HG02759 (cell line): ENCODE results near the gene SPI1.
"Not testable (repeated sequence)": the region's sequence is repeated elsewhere in the genome, so short reads cannot be mapped to it uniquely, and the experiment has no call there.

ENCODE experiments used
- ATAC-seq: cut with Tn5 transposase; IDR thresholded peaks from one replicate; pipeline ENCODE4 v1.9.1; 2021; ENCODE audit warnings: mild to moderate bottlenecking, moderate library complexity; ENCODE audit not compliant: unreplicated experiment

The SPI1 gene

DNA sequence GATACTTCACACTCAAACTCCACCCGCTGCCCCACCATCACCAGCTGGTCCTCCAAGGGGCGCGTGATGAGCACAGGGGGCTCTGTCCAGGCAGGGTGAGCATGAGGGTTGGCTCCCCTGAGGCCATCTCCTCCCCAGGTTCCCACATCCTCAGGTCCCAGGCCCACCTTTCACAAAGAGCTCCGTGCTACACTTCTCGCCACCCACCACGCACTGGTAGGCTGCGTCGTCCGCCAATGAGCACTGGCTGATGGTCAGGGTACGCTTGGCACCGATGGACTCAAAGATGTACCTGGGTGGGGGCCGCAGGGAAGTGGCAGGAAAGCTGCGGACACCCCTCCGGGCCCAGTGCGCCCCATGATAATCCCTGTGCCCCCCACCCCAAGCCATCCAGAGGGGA lies 35.5 kb downstream of the SPI1 start:
- ATAC-seq, result no peak

DNA sequence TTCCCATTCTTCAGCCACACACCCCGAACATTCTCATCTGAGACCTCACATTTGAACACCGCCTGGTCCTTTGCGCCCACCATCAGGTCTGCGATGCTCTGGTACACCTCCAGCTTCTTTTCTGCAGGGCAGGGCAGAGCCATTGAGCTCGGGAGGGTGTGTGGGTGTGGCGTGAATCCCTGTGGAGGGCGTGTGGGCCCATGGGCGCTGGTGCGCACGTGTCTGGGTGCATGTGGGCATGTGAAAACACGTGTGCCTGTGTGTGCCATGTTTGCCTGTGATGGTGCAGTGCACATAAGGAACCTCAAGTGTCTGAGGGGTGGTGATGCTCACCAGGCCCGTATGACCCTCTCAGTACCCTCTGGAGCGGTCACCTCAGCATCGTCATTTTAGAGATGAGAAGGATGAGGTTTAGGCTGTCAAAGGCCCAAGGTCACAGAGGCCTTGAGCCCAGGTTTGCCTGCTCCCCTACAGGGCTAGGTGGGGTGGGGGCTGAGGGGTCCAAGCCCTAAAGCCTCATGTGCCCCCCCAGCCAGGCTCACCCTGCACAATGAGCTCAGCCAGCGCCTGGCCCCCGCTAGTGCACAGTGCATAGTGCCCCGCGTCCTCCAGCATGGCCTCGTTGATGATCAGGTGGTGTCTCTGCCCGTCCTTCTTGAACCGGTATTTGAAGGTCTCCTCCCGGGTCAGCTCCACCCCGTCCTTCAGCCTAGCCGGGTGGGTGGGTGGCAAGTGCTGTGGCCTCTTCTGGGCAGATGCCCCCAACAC lies 36.1 kb downstream of the SPI1 start:
- no peak for ATAC-seq

DNA sequence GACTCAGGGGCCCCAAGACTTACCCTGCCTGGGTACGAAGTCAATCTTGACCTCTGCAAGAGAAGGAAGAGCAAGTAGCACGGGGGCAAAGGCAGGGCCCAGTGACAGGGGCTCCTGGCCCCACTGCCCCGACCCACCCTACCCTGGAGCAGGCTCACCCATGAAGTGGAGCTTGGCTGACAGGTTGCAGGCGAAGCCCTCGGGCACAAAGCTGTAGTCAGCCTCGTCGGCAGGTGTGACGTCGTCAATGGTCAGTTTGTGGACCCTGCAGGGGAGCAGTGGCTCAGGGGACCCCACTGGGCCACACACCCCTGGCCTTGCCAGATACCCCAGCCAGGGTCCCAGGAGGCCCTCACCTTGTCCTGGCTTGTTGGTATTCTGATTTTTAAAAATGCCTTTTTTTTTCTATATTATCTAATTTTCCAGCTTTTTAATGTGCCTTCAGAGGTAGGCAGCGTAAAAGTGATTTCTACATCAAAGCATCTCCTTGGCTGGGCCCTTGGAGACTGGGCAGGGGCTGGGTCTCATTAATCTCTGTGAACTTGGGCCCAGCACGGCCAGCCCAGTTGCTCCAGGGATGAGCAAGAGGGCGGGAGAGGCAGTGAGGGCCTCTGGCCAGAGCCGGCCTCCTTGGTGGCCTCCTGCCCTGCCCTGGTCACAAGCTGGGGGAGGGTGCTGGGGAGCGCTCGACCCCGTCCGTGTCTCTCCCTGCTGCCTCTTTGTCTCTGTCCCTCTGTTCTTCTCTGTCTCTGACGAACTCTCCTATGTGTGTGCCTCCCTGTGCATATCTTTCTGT lies 37.2 kb downstream of the SPI1 start:
- ATAC-seq, result no peak

DNA sequence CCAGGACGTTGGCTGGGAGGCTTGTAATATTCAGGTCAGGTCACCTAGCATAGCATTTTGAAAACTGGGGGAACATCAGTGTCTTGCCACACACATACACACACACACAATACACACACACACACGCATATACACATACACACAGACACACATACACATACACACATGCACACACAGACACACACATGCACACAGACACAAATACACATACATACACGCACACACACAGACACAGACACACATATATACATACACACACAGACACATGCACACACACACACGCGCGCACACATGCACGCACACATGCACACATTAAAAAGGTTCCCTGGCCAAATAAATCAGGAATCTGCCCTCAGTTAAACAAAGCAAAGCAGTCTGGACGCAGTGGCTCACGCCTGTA lies 38.3 kb downstream of the SPI1 start:
- no peak for ATAC-seq

DNA sequence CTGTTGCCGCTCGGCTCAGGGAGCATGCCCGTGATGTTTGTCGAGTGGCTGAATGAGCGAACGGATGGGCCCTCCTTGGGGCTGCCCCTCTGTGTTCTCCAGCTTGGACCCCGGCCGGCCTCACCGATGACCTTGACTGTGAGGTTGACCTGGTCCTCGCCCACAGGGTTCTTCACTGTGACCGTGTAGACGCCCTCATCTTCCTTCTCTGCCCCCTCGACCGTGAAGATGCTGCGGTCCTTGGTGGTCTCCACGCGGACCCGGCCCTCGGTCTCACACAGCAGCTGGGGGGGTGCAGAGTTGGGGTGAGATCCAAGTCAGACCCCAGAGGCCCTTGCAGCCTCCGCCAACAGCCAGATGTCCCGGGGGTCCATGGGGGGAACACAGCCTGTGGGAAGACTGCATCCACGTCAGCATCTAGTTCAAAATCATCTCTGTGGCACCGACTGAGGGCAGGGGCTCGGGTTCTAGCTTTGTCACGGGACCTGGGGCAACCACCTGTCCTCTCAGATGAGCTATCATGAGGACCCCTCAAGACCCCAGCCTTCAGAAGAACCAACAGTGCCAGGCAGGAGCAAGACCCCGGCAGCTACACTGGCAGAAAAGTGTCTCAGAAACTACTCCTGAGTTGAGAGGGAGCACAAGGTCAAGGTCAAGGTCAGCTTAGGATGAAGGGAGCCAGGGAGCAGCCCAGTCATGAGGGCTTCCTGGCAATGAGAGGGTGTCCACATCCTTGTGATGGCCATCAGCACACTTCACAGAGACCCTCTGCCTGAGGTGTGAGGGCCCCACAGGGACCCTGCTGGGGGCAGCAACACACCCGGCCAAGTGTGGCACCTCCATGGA lies 39.7 kb downstream of the SPI1 start:
- ATAC-seq, result no peak

DNA sequence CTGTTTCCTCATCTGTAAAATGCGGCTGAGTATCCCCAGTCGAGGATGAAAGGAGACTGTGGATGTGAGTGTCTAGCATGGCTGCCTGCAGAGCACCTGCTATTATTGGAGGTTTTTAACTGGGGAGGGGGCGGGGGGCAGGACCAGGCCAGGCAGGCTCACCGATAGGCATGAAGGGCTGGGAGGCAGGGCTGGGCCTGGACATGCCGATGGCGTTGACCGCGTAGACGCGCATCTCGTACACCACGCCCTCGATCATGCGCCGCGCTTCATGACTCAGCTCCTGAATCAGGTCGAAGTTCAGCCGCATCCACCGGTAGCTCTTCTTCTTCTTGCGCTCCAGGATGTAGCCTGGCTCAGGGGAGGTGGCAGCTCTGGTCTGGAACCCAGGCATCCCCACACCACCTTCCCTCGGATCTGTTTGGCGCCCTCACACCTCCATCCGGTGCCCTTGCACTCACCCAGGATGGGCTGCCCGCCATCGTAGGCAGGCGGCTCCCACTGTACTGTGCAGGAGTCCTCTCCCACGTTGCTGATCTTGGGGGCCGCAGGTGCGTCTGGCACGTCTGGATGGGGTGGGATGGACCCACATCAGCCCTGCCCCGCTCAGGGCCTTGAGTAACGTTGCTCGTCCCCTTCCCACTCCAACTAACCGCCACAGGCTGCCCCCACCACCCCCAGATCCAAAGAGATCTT lies 41.0 kb downstream of the SPI1 start:
- ATAC-seq, result no peak

DNA sequence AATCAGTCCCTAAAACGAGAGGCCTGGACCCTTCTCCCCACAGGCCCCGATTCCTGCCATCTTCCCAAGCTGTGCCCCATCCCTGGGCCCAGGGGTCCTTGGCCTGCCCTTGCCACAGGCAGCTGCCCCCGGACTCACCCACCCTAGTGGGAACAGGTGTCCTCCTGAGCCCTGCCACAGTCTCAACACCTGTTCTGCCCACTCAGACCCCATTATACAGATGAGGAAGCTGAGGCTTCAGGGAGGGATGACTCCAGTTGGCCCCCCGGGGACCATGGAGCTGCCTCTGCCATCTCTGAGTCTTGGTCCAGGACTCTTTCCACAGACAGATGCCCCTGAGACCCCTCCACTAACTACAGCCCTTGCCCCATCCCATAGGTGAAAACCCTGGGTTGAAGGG lies 41.8 kb downstream of the SPI1 start:
- no peak for ATAC-seq

DNA sequence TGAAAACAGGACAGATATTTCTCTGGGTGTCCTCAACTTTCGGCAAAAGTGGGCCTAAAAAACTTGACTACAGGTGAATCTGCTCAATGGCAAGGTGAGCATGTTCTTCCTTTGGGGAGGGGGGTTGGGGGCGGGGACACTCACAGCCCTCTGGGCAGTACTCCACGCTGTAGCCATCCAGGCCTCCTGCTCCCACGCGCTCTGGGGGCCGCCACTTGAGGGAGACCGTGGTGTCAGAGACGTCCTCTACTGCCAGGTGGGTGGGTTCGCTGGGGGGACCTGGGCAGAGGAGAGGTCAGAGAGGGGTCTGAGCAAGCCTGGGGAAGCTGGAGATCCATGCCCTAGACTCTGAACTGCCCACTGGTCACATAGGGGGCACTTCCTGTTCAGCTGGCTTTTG lies 42.6 kb downstream of the SPI1 start:
- ATAC-seq, result no peak

DNA sequence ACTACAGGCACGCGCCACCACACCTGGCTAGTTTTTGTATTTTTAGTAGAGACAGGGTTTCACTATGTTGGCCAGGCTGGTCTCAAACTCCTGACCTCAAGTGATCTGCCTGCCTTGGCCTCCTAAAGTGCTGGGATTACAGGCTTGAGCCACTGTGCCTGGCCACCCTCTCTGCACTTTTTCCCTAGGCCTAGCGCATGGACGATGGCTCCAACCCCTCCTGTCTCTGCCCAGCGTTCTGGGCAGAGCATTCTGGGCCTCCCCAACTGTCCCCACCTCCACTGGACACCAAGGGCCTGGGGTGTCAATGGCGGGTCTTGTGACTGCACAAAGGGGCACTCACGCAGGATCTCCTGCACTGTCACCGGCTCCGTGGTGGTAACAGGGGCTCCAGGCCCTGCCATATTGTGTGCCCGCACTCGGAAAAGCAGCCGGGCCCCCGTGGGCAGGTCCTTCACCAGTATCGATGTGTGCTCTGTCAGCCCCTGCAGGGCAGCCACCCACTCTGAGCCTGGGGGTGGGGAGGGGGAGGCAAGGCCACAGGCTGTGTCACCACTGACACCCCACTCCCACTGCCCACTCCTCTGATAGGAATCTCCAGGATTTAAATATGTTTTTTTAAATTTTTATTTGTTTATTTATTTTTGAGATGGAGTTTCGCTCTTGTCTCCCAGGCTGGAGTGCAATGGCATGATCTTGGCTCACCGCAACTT lies 43.5 kb downstream of the SPI1 start:
- not testable (repeated sequence) for ATAC-seq

DNA sequence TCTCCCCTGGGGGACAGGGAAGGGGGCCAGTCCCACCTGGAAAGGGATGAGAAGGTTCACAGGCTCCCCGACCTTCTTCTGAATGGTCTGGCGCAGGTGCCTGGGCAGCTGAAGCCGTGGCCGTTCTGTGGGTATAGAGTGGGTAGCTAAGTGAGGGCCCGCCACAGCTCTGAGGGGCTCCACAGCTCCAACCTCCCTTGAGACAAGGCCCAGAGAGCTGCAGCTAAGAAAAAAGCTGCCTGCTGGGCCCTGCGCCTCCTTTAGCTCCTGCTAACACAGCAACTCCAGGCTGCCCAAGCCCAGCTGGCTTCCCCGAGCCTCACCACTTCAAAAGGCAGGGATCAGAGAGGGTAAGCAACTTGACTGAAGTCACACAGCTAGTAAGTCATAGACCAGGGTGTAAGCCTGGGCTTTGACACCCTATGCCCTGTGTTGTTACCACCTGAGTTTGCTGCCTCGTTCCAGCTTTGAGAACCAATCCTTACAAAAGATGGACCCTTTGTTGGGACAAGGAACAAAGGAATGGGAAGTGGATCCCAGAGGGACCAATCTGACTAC lies 44.4 kb downstream of the SPI1 start:
- no peak for ATAC-seq

DNA sequence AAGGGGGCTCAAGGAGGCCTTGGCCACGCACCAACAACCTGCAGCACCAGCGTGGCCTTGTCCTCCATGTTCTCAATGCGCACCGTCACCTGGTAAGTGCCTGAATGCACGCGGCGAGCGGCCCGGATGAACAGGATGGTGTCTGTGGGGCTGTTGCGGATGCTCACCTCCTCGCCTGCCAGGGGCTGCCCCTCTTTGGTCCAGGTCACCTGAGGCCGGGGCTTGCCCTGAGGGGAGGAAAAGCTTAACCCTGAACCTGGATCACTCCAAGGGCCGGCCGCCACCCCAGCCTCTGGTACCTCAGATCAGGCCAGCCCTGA lies 44.9 kb downstream of the SPI1 start:
- ATAC-seq, result no peak

DNA sequence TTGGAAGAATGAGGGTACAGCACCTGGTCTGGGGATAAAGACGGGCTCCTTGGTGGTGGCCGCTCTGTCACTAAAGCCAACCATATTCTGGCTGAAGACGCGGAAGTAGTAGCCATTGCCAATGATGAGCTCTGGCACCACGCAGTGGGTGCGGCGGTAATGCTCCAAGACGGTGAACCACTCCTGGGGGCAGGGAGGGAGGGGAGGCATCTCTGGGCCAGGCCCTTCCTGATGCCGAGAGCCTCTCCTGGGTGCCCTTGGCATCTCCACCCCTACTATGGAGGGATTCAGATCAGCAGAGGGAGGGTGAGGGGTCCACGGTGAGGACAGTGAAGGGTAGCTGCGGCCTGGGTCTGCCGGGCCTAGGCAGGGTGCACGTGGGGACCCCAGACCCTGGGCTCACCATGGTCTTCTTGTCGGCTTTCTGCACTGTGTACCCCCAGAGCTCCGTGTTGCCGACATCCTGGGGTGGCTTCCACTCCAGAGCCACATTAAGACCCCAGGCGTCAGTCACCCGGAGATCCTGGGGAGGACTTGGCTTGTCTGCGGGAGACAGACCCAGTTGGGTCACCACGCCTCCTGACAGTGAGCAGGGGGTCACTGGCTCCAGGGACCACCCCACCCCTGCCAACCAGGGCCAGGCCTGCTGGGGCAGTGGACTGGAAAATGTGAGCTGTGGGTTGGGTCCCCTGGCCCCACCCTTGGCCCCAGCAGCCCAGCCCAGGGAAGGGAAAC lies 45.4 kb downstream of the SPI1 start:
- ATAC-seq, result no peak

DNA sequence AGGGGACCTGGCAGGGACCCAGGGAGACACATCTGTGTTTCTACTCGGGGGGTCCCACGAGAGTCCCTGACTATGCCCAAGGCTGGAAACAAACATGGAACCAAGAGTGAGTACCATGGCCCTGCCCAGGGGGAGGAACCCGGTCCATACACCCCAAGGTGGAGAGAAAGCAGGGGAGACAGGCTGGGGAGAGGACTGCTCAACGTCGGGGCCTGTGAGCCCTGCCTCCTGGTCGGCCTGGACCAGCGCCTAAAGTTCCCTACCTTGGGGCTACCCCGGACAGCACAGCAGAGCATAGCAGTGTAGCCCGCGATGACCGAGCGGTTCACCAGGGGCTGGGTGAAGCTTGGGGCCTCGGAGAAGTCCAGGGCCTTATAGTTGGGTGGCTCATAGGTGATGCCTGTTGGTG lies 46.0 kb downstream of the SPI1 start:
- no peak for ATAC-seq

DNA sequence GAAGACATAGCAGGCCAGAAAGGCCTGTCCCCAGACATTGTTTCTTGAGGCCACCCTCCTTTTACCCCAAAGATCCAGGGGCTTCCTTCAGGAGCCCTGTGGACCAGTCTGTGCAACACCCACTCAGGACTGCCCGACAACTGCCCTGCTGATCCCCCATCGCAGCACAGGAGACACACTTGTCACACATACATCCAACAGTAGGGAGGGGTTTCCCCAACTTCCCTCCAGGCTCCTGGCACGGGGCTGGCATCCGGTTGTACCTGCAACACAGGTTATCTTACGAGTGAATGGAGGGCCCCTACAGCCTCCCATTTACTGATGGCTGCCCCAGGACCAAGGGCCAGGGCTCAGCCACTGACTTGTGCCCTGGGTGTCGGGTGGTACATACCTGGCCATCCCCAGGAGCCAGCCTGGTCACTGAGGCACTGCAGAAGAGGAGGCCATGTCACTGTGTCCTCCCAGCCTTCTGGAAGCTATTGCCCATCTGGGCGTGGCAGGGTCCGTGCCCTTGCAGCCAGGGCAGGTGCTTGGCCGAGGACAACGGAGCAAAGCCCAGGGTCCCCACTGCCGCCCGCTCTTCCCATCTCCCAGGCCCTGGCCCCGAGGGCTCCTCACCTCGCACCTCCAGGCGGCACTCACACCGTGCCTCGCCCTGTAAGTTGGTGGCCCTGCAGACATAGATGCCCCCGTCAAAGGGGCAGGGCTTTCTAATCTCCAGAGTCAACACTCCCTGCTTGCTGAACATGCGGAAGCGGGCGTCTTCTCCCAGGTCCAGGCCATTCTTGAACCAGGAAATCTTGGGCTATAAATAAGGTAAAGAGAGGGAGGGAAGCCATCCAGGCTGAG lies 46.7 kb downstream of the SPI1 start:
- ATAC-seq, result no peak

DNA sequence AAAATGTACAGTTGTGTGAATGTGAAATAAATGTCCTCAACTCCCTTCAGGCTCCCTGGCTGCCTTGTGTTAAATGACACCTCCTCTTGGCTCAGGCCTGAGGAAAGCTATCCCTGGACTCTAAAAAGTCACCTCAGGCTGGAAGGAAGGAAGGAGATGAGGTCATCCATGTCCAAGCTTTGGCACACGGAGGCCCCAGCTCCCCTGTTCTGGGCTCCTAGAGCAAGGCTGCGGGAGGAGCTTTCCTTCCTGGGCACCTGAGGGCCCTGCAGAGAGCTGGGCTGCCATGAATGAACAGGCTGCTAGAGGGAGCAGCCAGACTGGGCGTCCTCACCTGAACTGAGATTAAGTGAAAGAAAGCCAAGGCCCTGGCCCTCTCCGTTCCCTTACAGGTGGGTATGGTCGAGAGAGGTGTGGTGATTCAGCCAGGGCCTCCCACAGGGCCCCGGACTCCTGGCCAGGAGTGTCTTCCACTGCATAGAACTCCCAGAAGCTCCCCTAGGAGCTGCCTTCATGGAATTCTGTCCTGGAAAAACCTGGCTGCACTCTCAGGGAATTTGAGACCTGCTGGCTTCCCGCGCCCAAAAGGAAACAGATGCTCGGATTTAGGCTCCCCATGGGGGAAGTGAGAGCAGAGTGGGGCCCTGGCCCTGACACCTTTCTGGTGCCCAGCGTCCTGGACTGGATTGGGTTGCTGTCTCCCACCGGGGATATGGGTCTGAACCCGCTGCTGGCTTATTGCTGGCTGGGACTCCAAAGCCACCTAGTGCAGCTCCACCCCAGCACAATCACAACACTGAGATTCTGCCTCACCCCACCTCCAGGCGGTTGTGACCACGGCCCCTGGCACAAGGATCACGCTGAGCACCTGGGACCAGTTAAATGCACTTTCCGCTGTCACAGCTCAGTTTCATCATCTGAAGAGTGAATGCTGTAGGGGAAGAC lies 48.1 kb downstream of the SPI1 start:
- no peak for ATAC-seq

DNA sequence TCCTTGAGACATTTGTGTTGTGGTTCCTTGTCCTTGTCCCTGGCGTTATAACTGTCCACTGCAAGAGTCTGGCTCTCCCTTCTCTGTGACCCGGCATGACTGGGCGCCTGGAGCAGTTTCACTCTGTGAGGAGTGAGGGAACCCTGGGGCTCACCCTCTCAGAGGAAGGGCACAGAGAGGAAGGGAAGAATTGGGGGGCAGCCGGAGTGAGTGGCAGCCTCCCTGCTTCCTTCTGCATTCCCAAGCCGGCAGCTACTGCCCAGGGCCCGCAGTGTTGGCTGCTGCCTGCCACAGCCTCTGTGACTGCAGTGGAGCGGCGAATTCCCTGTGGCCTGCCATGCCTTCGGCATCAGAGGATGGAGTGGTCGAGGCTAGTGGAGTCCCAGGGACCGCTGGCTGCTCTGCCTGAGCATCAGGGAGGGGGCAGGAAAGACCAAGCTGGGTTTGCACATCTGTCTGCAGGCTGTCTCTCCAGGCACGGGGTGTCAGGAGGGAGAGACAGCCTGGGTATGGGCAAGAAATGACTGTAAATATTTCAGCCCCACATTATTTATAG lies 48.8 kb downstream of the SPI1 start:
- ATAC-seq, result no peak
